Sigmoid colon (tissue), 7 donors: ENCODE results near the gene UBE2L6. TPM values are rescaled to one million over a fixed set of nuclear protein-coding genes. Genes with fewer than 3 reads are reported as not detected.
A peak's percentile ranks its signal among the peaks of the same experiment; 100 is the strongest.

Experiments used
- DNase-seq: peaks from one replicate; pipeline ENCODE4 v3.0.0-alpha.2; 2019
- H3K27ac ChIP-seq, 4 donors: fragments of 200-600 bp; sonication (generic); one replicate each; pipeline ENCODE4 v1.5.1; 2016 to 2019; ENCODE audit warnings: mild to moderate bottlenecking in 1 of 4
- H3K27me3 ChIP-seq, 3 donors: fragments of 200-600 bp; sonication (generic); one replicate each; pipeline ENCODE4 v1.5.1; 2019; ENCODE audit warnings: mild to moderate bottlenecking in 1 of 3
- H3K36me3 ChIP-seq, 4 donors: fragments of 200-600 bp; sonication (generic); one replicate each; pipeline ENCODE4 v1.5.1; 2016 to 2019
- H3K4me1 ChIP-seq, 4 donors: fragments of 200-600 bp; sonication (generic); one replicate each; pipeline ENCODE4 v1.5.1; 2017 to 2019
- H3K4me3 ChIP-seq, 4 donors: fragments of 200-600 bp; sonication (generic); one replicate each; pipeline ENCODE4 v1.5.1; 2017 to 2019; ENCODE audit warnings: mild to moderate bottlenecking in 2 of 4, moderate library complexity in 1 of 4
- H3K9me3 ChIP-seq, 4 donors: fragments of 200-600 bp in 3 of 4; sonication (generic) in 3 of 4; one replicate each; pipeline versions ENCODE4 v1.5.1 to v1.6.1; 2013 to 2019
- CTCF ChIP-seq, 4 experiments: fragments of 450-650 bp in 3 of 4; fragments of 200-600 bp in 1 of 4; IDR thresholded peaks; one replicate each; pipeline ENCODE4 v1.5.1; 2016 to 2019; ENCODE audit warnings: antibody characterized with exemption in 4 of 4, mild to moderate bottlenecking in 3 of 4, moderate library complexity in 2 of 4
- EP300 ChIP-seq, 4 donors: sonication (generic); formaldehyde crosslinking; IDR thresholded peaks; one replicate each; pipeline ENCODE4 v1.6.1; 2017; ENCODE audit warnings: antibody characterized with exemption in 4 of 4
- POLR2A ChIP-seq, 2 donors: fragments of 450-650 bp; IDR thresholded peaks; one replicate each; pipeline ENCODE4 v1.6.1; 2016; ENCODE audit warnings: antibody characterized with exemption in 2 of 2, mild to moderate bottlenecking in 2 of 2, moderate library complexity in 2 of 2
- POLR2AphosphoS5 ChIP-seq, 4 donors: sonication (generic); formaldehyde crosslinking; IDR thresholded peaks; one replicate each; pipeline ENCODE4 v1.6.1; 2017; ENCODE audit warnings: antibody characterized with exemption in 4 of 4
- WGBS, 2 donors: extraction: QIAGEN DNeasy Blood & Tissue Kit; methylation state at CpG; one replicate each; pipeline ENCODE4 v1.1.7; 2013; 5-methylcytosine and 5-hydroxymethylcytosine counted together
- intact Hi-C: fragments of 100-400 bp; cut with DNase I; formaldehyde crosslinking; loops from one replicate; pipeline ENCODE4 v1.15.1; 2023
- polyA plus RNA-seq, 3 donors: library from polyadenylated mRNA; stranded (reverse); fragments of 200-250 nt; gene quantifications; one replicate each; pipeline ENCODE4 v1.2.3, GENCODE V29; 2013
- total RNA-seq, 4 donors: library from RNA; depleted of rRNA; stranded (reverse); fragments of >200 nt; gene quantifications; one replicate each; pipeline ENCODE4 v1.1.0, GENCODE V29; 2016
- donor health status: healthy with polysubstance abuse.
- donor health status: Bipolar disorder and iron deficiency.
- donor health status: healthy.

Gene UBE2L6
- total RNA-seq (10 to 100 TPM; 26.5 to 37.8 (median 32.5) TPM), polyA plus RNA-seq (100 to 1,000 TPM in 1 of 3 donors, 10 to 100 TPM in 2; 42.6 to 106 (median 62.9) TPM)

- Histone ChIP-seq H3K4me1 (peaks cover 0 to 26% (median 19%) of the 10 kb centered on the region in 4 donors), H3K27me3 (no peaks in the 10 kb centered on the region), H3K36me3 (no peaks in the 10 kb centered on the region), H3K4me3 (peak within 1 kb of the TSS; percentile 66 to 94 (median 76)), H3K27ac (peak within 1 kb of the TSS; percentile 83 to 86 (median 85)), H3K9me3 (no peaks in the 10 kb centered on the region)
- peak; percentile 74 for DNase-seq
- peak in 3 of 4 donors; percentile 6 to 42 (median 8) for TF ChIP-seq POLR2AphosphoS5 (IDR thresholded peaks at IDR 0.05)
- no peak for TF ChIP-seq EP300 (IDR thresholded peaks at IDR 0.05)
- TF ChIP-seq CTCF (IDR thresholded peaks at IDR 0.05) = peak in 2 of 4 experiments; percentile 82 to 92
- intact Hi-C loops = loop anchor here (1.0 to 10.0 kb wide), 3 partner anchors 29 to 237 kb away; partner anchors contain the start of gene SERPING1
- WGBS, 2 donors = 0 to 1% methylated on average over 92 of the region's 92 CpGs
These were observed at the start of gene UBE2L6 for GRCh38 chr11:57567515-57568329. Gene UBE2L6, minus strand, starts transcription at chr11:57567672. Its CDS starts 61 bp downstream, at chr11:57567611.

GRCh38 chr11:57616595-57616994 is 49.1 kb upstream of the UBE2L6 start:
- Histone ChIP-seq H3K4me1 (no peaks in the 10 kb centered on the region), H3K27ac (no peak overlapping the region), H3K4me3 (no peak overlapping the region), H3K9me3 (peaks cover 0 to 6% (median 0%) of the 10 kb centered on the region in 4 donors), H3K27me3 (no peaks in the 10 kb centered on the region), H3K36me3 (peaks cover 0 to 47% (median 18%) of the 10 kb centered on the region in 4 donors)
- intact Hi-C loops = no loop called here
- WGBS, 2 donors = 62 to 82% methylated on average over 3 of the region's 3 CpGs
- DNase-seq = no peak
- TF ChIP-seq POLR2AphosphoS5 (IDR thresholded peaks at IDR 0.05) (no peak), EP300 (IDR thresholded peaks at IDR 0.05) (no peak), POLR2A (IDR thresholded peaks at IDR 0.05) (no peak), CTCF (IDR thresholded peaks at IDR 0.05) (no peak)

GRCh38 chr11:57615308-57615707 is 47.8 kb upstream of the UBE2L6 start:
- DNase-seq = no peak
- TF ChIP-seq POLR2A (IDR thresholded peaks at IDR 0.05) (no peak), EP300 (IDR thresholded peaks at IDR 0.05) (no peak), POLR2AphosphoS5 (IDR thresholded peaks at IDR 0.05) (no peak), CTCF (IDR thresholded peaks at IDR 0.05) (no peak)
- Histone ChIP-seq H3K9me3 (peaks cover 0 to 6% (median 0%) of the 10 kb centered on the region in 4 donors), H3K36me3 (peaks cover 0 to 60% (median 20%) of the 10 kb centered on the region in 4 donors), H3K4me3 (no peak overlapping the region), H3K27ac (no peak overlapping the region), H3K27me3 (no peaks in the 10 kb centered on the region), H3K4me1 (no peaks in the 10 kb centered on the region)
- WGBS, 2 donors = 46 to 84% methylated on average over 1 of the region's 1 CpG
- intact Hi-C loops = no loop called here

- TF ChIP-seq EP300 (IDR thresholded peaks at IDR 0.05) = no peak
- TF ChIP-seq CTCF (IDR thresholded peaks at IDR 0.05) = no peak
- no peak for TF ChIP-seq POLR2A (IDR thresholded peaks at IDR 0.05)
- TF ChIP-seq POLR2AphosphoS5 (IDR thresholded peaks at IDR 0.05) = no peak
- Histone ChIP-seq H3K4me1 (no peaks in the 10 kb centered on the region), H3K27ac (no peak overlapping the region), H3K4me3 (no peak overlapping the region), H3K27me3 (no peaks in the 10 kb centered on the region), H3K9me3 (peaks cover 0 to 1% (median 0%) of the 10 kb centered on the region in 4 donors), H3K36me3 (peaks cover 0 to 69% (median 20%) of the 10 kb centered on the region in 4 donors)
- intact Hi-C loops = no loop called here
- no peak for DNase-seq
- 73 to 84% methylated on average over 10 of the region's 10 CpGs for WGBS, 2 donors
These were observed 46.8 kb upstream of the UBE2L6 start for GRCh38 chr11:57614234-57614772.
